Activated CD8-positive, alpha-beta memory T cell treated with anti-CD3 and anti-CD28 coated beads for 36 hours (primary cell): ENCODE measurements around the gene NKX2-1. TPM values are rescaled to one million over a fixed set of nuclear protein-coding genes. Genes with fewer than 3 reads are reported as not detected.

ENCODE experiments used
- CTCF ChIA-PET: fragments of 350-600 bp; sonication (Branson Sonifier 250); formaldehyde crosslinking; loops from one replicate; lab custom pipeline; 2021; ENCODE audit warnings: antibody characterized with exemption; lab: Charles Lee
- POLR2A ChIA-PET: fragments of 350-600 bp; sonication (Branson Sonifier 250); formaldehyde crosslinking; loops from one replicate; lab custom pipeline; 2021; ENCODE audit warnings: antibody characterized with exemption; lab: Charles Lee
- total RNA-seq, 2 experiments: library from RNA; stranded (reverse); gene quantifications; one replicate each; pipeline ENCODE4 v1.2.3, GENCODE V29; 2021

NKX2-1 gene
- total RNA-seq, 2 experiments from 2014 or later: not detected

GRCh38 chr14:36518586-36519430, 1.2 kb downstream of the NKX2-1 start:
- CTCF ChIA-PET: no interaction called here
- POLR2A ChIA-PET: no interaction called here

- ChIA-PET POLR2A (no interaction called here), CTCF (no interaction called here)
Measured at GRCh38 chr14:36518031-36518585, 1.9 kb downstream of the NKX2-1 start.

GRCh38 chr14:36517242-36518030, 2.6 kb downstream of the NKX2-1 start:
- ChIA-PET POLR2A (no interaction called here), CTCF (interaction anchor here (0.6 kb wide), 1 partner anchor 13 kb away, joined by 3 read pairs; no protein-coding TSS in a partner anchor)

GRCh38 chr14:36516719-36517241, 3.3 kb downstream of the NKX2-1 start:
- POLR2A ChIA-PET: no interaction called here
- CTCF ChIA-PET: interaction anchor here (0.6 kb wide), 1 partner anchor 12 kb away, joined by 3 read pairs; no protein-coding TSS in a partner anchor

- CTCF ChIA-PET: interaction anchor here (0.6 to 0.8 kb wide), 2 partner anchors 10 to 12 kb away, joined by 3 read pairs; no protein-coding TSS in a partner anchor
- POLR2A ChIA-PET: no interaction called here
Measured at GRCh38 chr14:36515896-36516718, 3.9 kb downstream of the NKX2-1 start.

- POLR2A ChIA-PET: no interaction called here
- CTCF ChIA-PET: no interaction called here
Measured at GRCh38 chr14:36515105-36515593, 4.9 kb downstream of the NKX2-1 start.

- ChIA-PET POLR2A (no interaction called here), CTCF (no interaction called here)
Measured at GRCh38 chr14:36514278-36515104, 5.5 kb downstream of the NKX2-1 start.

- ChIA-PET POLR2A (no interaction called here), CTCF (no interaction called here)
Measured at GRCh38 chr14:36513451-36514277, 6.4 kb downstream of the NKX2-1 start.

GRCh38 chr14:36513012-36513420, 7.0 kb downstream of the NKX2-1 start:
- CTCF ChIA-PET: no interaction called here
- POLR2A ChIA-PET: no interaction called here

GRCh38 chr14:36512585-36513003, 7.4 kb downstream of the NKX2-1 start:
- CTCF ChIA-PET: no interaction called here
- POLR2A ChIA-PET: no interaction called here

- ChIA-PET CTCF (no interaction called here), POLR2A (no interaction called here)
Measured at GRCh38 chr14:36511981-36512584, 7.9 kb downstream of the NKX2-1 start.

- POLR2A ChIA-PET: no interaction called here
- CTCF ChIA-PET: no interaction called here
Measured at GRCh38 chr14:36510874-36511273, 9.2 kb downstream of the NKX2-1 start.

GRCh38 chr14:36510078-36510799, 9.8 kb downstream of the NKX2-1 start:
- ChIA-PET POLR2A (no interaction called here), CTCF (no interaction called here)

- CTCF ChIA-PET: no interaction called here
- POLR2A ChIA-PET: no interaction called here
Measured at GRCh38 chr14:36509069-36509917, 10.7 kb downstream of the NKX2-1 start.

GRCh38 chr14:36508418-36509068, 11.5 kb downstream of the NKX2-1 start:
- CTCF ChIA-PET: no interaction called here

More at GRCh38 chr14:36508418-36509068, 11.5 kb downstream of the NKX2-1 start:
- POLR2A ChIA-PET: no interaction called here
